ENCODE measurements around the gene HPSE2.

GRCh38 chr10:99124376-99124775 lies 111.3 kb downstream of the HPSE2 start:
- TF ChIP-seq, protein P1, sequence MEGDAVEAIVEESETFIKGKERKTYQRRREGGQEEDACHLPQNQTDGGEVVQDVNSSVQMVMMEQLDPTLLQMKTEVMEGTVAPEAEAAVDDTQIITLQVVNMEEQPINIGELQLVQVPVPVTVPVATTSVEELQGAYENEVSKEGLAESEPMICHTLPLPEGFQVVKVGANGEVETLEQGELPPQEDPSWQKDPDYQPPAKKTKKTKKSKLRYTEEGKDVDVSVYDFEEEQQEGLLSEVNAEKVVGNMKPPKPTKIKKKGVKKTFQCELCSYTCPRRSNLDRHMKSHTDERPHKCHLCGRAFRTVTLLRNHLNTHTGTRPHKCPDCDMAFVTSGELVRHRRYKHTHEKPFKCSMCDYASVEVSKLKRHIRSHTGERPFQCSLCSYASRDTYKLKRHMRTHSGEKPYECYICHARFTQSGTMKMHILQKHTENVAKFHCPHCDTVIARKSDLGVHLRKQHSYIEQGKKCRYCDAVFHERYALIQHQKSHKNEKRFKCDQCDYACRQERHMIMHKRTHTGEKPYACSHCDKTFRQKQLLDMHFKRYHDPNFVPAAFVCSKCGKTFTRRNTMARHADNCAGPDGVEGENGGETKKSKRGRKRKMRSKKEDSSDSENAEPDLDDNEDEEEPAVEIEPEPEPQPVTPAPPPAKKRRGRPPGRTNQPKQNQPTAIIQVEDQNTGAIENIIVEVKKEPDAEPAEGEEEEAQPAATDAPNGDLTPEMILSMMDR (IDR thresholded peaks at IDR 0.05), result no peak
- no peak for TF ChIP-seq POLR2AphosphoS5 (IDR thresholded peaks at IDR 0.05)

All from sigmoid colon (tissue), 4 donors.